ENCODE results near the gene MTHFSD. TPM values are rescaled to one million over a fixed set of nuclear protein-coding genes. Genes with fewer than 3 reads are reported as not detected.

Gene MTHFSD
- total RNA-seq (10 to 100 TPM; 18.0 to 39.6 (median 34.9) TPM), total RNA-seq (9.8 to 38.5 (median 20.8) reads per million in 29 experiments)
- 26.1 TPM for total RNA-seq (2013)

- ChIA-PET CTCF (interaction anchor here in 1 of 2 donors (1.2 to 1.8 kb wide), 2 partner anchors 9 to 10 kb away, joined by 4 read pairs; no protein-coding TSS in a partner anchor), POLR2A (no interaction called here)
- Histone ChIP-seq H3K27me3 (replicated peaks in 1 of 2; ENCODE audit: control insufficient read depth in 2 of 2, extremely low read depth in 1 of 2, insufficient read depth in 2 of 2, low read length in 1 of 2) (peaks cover 0 to 18% of the 10 kb centered on the region in 2 experiments), H3K4me3 (ENCODE audit: control insufficient read depth in 1 of 2, extremely low read depth in 1 of 2, low read length in 1 of 2) (peak within 1 kb of the TSS; percentile 83 to 90), H3K36me3 (ENCODE audit: control insufficient read depth in 2 of 2, extremely low read depth in 1 of 2, insufficient read depth in 1 of 2, low read length in 1 of 2) (no peaks in the 10 kb centered on the region), H3K9me3 (no peaks in the 10 kb centered on the region), H3K4me1 (ENCODE audit: control insufficient read depth in 1 of 2, extremely low read depth in 1 of 2, insufficient read depth in 2 of 2, low read length in 2 of 2) (peaks cover 2 to 23% of the 10 kb centered on the region in 2 experiments), H3K27ac (ENCODE audit: low read length) (peak within 1 kb of the TSS; percentile 85)
- ATAC-seq (replicated peaks in 1 of 4) (peak; percentile 89 to 95 (median 92)), DNase-seq (peak; percentile 85 to 98 (median 93))
- peaks cover 14% of the 10 kb centered on the region for H3K36me3 Mint-ChIP-seq
- H3K27ac Mint-ChIP-seq: peak within 1 kb of the TSS; percentile 84 to 93
- H3K27me3 Mint-ChIP-seq: peaks cover under 1 to 14% of the 10 kb centered on the region in 2 donors
- H3K4me1 Mint-ChIP-seq: peaks cover 23 to 29% (median 28%) of the 10 kb centered on the region in 3 donors
- H3K9me3 Mint-ChIP-seq: no peaks in the 10 kb centered on the region
- WGBS (ENCODE audit: insufficient coverage): 6% methylated on average over 70 of the region's 70 CpGs
- H3K4me3 Mint-ChIP-seq: peak within 1 kb of the TSS; percentile 86 to 94 (median 93)
These were observed at the start of gene MTHFSD for GRCh38 chr16:86554917-86555703. Gene MTHFSD (minus strand): TSS chr16:86555235. CDS start chr16:86555184, 51 bp downstream.

DNA sequence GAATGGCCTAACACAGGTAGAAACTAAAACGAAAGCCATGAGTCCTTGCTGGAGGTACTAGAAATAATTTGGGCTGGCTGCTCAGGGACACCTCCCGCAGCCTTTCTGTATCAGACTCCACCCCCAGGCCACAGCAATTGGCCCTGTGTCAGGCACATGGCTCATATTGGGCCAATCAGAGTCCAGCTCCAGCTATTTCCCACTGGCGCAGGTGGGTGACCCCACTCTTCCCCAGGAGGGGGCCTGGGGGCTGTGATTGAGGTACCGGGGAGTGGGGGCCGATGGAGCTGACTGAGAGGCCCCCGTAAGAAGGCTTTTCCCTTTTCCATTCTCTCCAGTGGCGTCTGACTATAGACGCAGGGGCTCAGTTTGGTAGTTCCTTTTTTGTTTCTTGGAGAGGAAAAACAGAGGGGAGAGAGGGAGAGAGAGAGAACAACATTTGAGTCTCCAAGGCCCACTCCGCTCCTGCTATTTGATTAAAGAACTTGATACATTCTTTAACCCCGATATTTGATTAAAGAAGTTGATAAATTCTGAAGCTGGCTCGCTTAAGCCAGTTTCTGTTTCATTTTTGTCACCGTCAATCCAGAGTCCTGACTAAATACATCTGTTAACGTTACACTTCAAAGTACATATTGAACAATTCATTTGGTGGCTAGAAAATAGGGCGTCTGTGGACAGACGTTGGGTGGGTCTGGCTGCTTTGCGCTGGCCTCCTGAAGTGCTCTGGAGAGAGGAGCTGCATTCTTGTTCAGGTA is 49.6 kb upstream of the MTHFSD start:
- Histone ChIP-seq H3K27me3 (replicated peaks in 1 of 2; ENCODE audit: control insufficient read depth in 2 of 2, extremely low read depth in 1 of 2, insufficient read depth in 2 of 2, low read length in 1 of 2) (peaks cover 0 to 17% of the 10 kb centered on the region in 2 experiments), H3K9me3 (no peaks in the 10 kb centered on the region), H3K36me3 (ENCODE audit: control insufficient read depth in 2 of 2, extremely low read depth in 1 of 2, insufficient read depth in 1 of 2, low read length in 1 of 2) (no peaks in the 10 kb centered on the region), H3K4me1 (ENCODE audit: control insufficient read depth in 1 of 2, extremely low read depth in 1 of 2, insufficient read depth in 2 of 2, low read length in 2 of 2) (peaks cover 0 to 9% of the 10 kb centered on the region in 2 experiments), H3K4me3 (ENCODE audit: control insufficient read depth in 1 of 2, extremely low read depth in 1 of 2, low read length in 1 of 2) (peak overlapping the region; percentile 66 to 75), H3K27ac (ENCODE audit: low read length) (peak overlapping the region; percentile 72)
- Mint-ChIP-seq H3K9me3 (no peaks in the 10 kb centered on the region), H3K27me3 (peaks cover 15 to 31% of the 10 kb centered on the region in 2 donors), H3K4me1 (peaks cover 12 to 13% (median 12%) of the 10 kb centered on the region in 3 donors), H3K4me3 (peak overlapping the region; percentile 84 to 88 (median 85)), H3K36me3 (no peaks in the 10 kb centered on the region), H3K27ac (peak overlapping the region; percentile 59 to 65)
- ChIA-PET POLR2A (interaction anchor here in 1 of 2 donors (1.0 kb wide), 1 partner anchor 35 kb away, joined by 4 read pairs; no protein-coding TSS in a partner anchor), CTCF (interaction anchor here in 1 of 2 donors (0.8 to 1.2 kb wide), 2 partner anchors 22 to 40 kb away, joined by 3 read pairs; no protein-coding TSS in a partner anchor)
- DNase-seq (peak in 32 of 35 experiments; percentile 6 to 61 (median 40)), ATAC-seq (replicated peaks in 1 of 4) (peak; percentile 84 to 100 (median 91))
- WGBS (ENCODE audit: insufficient coverage): 22% methylated on average over 4 of the region's 16 CpGs

- ATAC-seq (replicated peaks in 1 of 4) (no peak), DNase-seq (no peak)
- H3K9me3 ChIP-seq: no peaks in the 10 kb centered on the region
- no peak overlapping the region for H3K4me3 ChIP-seq (ENCODE audit: control insufficient read depth in 1 of 2, extremely low read depth in 1 of 2, low read length in 1 of 2)
- no peaks in the 10 kb centered on the region for H3K9me3 Mint-ChIP-seq
- H3K4me1 ChIP-seq (ENCODE audit: control insufficient read depth in 1 of 2, extremely low read depth in 1 of 2, insufficient read depth in 2 of 2, low read length in 2 of 2): peaks cover 0 to 9% of the 10 kb centered on the region in 2 experiments
- peaks cover 12 to 13% (median 12%) of the 10 kb centered on the region in 3 donors for H3K4me1 Mint-ChIP-seq
- H3K4me3 Mint-ChIP-seq: no peak overlapping the region
- WGBS (ENCODE audit: insufficient coverage): 100% methylated on average over 2 of the region's 4 CpGs
- no peaks in the 10 kb centered on the region for H3K36me3 ChIP-seq (ENCODE audit: control insufficient read depth in 2 of 2, extremely low read depth in 1 of 2, insufficient read depth in 1 of 2, low read length in 1 of 2)
- H3K27ac ChIP-seq (ENCODE audit: low read length): no peak overlapping the region
- H3K27me3 Mint-ChIP-seq: peaks cover 19 to 36% of the 10 kb centered on the region in 2 donors
- ChIA-PET CTCF (no interaction called here), POLR2A (no interaction called here)
- peaks cover 0 to 20% of the 10 kb centered on the region in 2 experiments for H3K27me3 ChIP-seq (replicated peaks in 1 of 2; ENCODE audit: control insufficient read depth in 2 of 2, extremely low read depth in 1 of 2, insufficient read depth in 2 of 2, low read length in 1 of 2)
- no peak overlapping the region for H3K27ac Mint-ChIP-seq
- H3K36me3 Mint-ChIP-seq: no peaks in the 10 kb centered on the region
These were observed 47.5 kb upstream of the MTHFSD start for GRCh38 chr16:86602521-86602920.

GRCh38 chr16:86601356-86601755 is 46.3 kb upstream of the MTHFSD start:
- H3K27ac Mint-ChIP-seq: no peak overlapping the region
- no peak overlapping the region for H3K4me3 ChIP-seq (ENCODE audit: control insufficient read depth in 1 of 2, extremely low read depth in 1 of 2, low read length in 1 of 2)
- peaks cover 19 to 36% of the 10 kb centered on the region in 2 donors for H3K27me3 Mint-ChIP-seq
- H3K4me1 Mint-ChIP-seq: peaks cover 12 to 13% (median 12%) of the 10 kb centered on the region in 3 donors
- H3K36me3 ChIP-seq (ENCODE audit: control insufficient read depth in 2 of 2, extremely low read depth in 1 of 2, insufficient read depth in 1 of 2, low read length in 1 of 2): no peaks in the 10 kb centered on the region
- 67% methylated on average over 1 of the region's 2 CpGs for WGBS (ENCODE audit: insufficient coverage)
- CTCF ChIA-PET: no interaction called here
- H3K27me3 ChIP-seq (replicated peaks in 1 of 2; ENCODE audit: control insufficient read depth in 2 of 2, extremely low read depth in 1 of 2, insufficient read depth in 2 of 2, low read length in 1 of 2): peaks cover 0 to 23% of the 10 kb centered on the region in 2 experiments
- no peak overlapping the region for H3K4me3 Mint-ChIP-seq
- no peaks in the 10 kb centered on the region for H3K9me3 Mint-ChIP-seq
- DNase-seq (no peak), ATAC-seq (replicated peaks in 1 of 4) (no peak)
- H3K27ac ChIP-seq (ENCODE audit: low read length): no peak overlapping the region
- H3K9me3 ChIP-seq: no peaks in the 10 kb centered on the region
- H3K4me1 ChIP-seq (ENCODE audit: control insufficient read depth in 1 of 2, extremely low read depth in 1 of 2, insufficient read depth in 2 of 2, low read length in 2 of 2): peaks cover 0 to 9% of the 10 kb centered on the region in 2 experiments
- H3K36me3 Mint-ChIP-seq: no peaks in the 10 kb centered on the region
- POLR2A ChIA-PET: no interaction called here

DNA sequence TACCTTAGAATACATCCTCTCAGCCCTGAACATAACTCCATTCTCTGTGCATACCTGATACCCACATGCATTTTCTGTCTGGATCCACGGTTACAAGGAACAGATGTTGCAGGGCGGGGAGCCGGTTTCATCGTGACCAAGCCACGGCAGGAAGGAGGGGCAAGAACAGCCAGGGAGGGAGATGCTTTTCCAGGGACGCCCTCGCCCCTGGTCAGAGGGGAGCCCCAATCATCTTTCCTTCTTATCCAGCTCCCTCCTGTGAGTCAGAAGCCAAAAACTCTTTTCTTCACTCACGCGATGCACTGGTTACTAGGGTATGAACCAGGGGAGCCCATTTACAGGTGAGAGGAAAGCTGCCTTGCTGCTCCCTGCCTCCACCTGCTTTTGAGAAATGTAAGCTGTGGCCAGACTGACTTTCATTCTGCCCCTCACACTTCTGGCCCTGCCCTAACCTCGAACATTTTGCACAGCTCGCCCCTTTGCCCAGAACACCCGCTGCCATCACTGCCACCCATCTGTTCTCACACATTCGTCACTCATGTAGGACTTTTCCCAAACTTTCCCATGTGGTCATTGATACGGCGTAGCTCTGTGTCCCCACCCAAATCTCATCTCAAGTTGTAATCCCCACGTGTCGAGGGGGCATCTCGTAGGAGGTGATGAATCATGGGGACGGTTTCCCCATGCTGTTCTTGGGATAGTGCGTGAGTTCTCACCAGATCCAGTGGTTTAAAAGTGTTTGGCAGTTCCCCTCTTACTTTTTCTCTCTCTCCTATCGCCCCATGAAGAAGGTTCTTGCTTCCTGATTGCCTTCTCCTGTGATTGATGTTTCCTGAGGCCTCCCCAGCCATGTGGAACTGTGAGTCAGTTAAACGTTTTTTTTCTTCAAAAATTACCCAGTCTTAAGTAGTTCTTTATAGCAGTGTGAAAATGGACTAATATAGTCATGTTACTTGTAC is 43.9 kb upstream of the MTHFSD start:
- DNase-seq: no peak
- H3K27ac ChIP-seq (ENCODE audit: low read length): no peak overlapping the region
- no peak overlapping the region for H3K27ac Mint-ChIP-seq
- no peak overlapping the region for H3K4me3 ChIP-seq (ENCODE audit: control insufficient read depth in 1 of 2, extremely low read depth in 1 of 2, low read length in 1 of 2)
- H3K4me1 Mint-ChIP-seq: no peaks in the 10 kb centered on the region
- peaks cover 0 to 22% of the 10 kb centered on the region in 2 experiments for H3K27me3 ChIP-seq (replicated peaks in 1 of 2; ENCODE audit: control insufficient read depth in 2 of 2, extremely low read depth in 1 of 2, insufficient read depth in 2 of 2, low read length in 1 of 2)
- no peaks in the 10 kb centered on the region for H3K9me3 ChIP-seq
- 49% methylated on average over 4 of the region's 22 CpGs for WGBS (ENCODE audit: insufficient coverage)
- CTCF ChIA-PET: no interaction called here
- no peaks in the 10 kb centered on the region for H3K36me3 Mint-ChIP-seq
- no peaks in the 10 kb centered on the region for H3K4me1 ChIP-seq (ENCODE audit: control insufficient read depth in 1 of 2, extremely low read depth in 1 of 2, insufficient read depth in 2 of 2, low read length in 2 of 2)
- no peaks in the 10 kb centered on the region for H3K9me3 Mint-ChIP-seq
- POLR2A ChIA-PET: no interaction called here
- H3K27me3 Mint-ChIP-seq: peaks cover 25 to 30% of the 10 kb centered on the region in 2 donors
- H3K4me3 Mint-ChIP-seq: no peak overlapping the region
- H3K36me3 ChIP-seq (ENCODE audit: control insufficient read depth in 2 of 2, extremely low read depth in 1 of 2, insufficient read depth in 1 of 2, low read length in 1 of 2): no peaks in the 10 kb centered on the region
- ATAC-seq (replicated peaks in 1 of 4): no peak
